ENCODE measurements around the gene LIFR.
A peak's percentile ranks its signal among the peaks of the same experiment; 100 is the strongest.

The LIFR gene

GRCh38 chr5:38433160-38433861 lies 123.1 kb downstream of the LIFR start:
- Histone ChIP-seq H3K27ac (ENCODE audit: low read depth, low read length) (peak overlapping the region; percentile 35), H3K36me3 (ENCODE audit: insufficient read depth, low read length) (no peaks in the 10 kb centered on the region), H3K4me1 (ENCODE audit: insufficient read depth, low read length) (peaks cover 29% of the 10 kb centered on the region), H3K4me3 (ENCODE audit: low read depth in 1 of 2, low read length in 2 of 2) (no peak overlapping the region), H3K9me3 (ENCODE audit: low read length) (no peaks in the 10 kb centered on the region), H3K9ac (ENCODE audit: low read length) (no peak overlapping the region), H3K27me3 (ENCODE audit: control insufficient read depth in 1 of 2, insufficient read depth in 2 of 2, low read length in 2 of 2) (no peaks in the 10 kb centered on the region)

- no peaks in the 10 kb centered on the region for H3K9me3 ChIP-seq (ENCODE audit: low read length)
- H3K4me3 ChIP-seq (ENCODE audit: low read depth in 1 of 2, low read length in 2 of 2) = no peak overlapping the region
- H3K4me1 ChIP-seq (ENCODE audit: insufficient read depth, low read length) = peaks cover 29% of the 10 kb centered on the region
- no peaks in the 10 kb centered on the region for H3K27me3 ChIP-seq (ENCODE audit: control insufficient read depth in 1 of 2, insufficient read depth in 2 of 2, low read length in 2 of 2)
- no peak overlapping the region for H3K27ac ChIP-seq (ENCODE audit: low read depth, low read length)
- H3K36me3 ChIP-seq (ENCODE audit: insufficient read depth, low read length) = no peaks in the 10 kb centered on the region
- no peak overlapping the region for H3K9ac ChIP-seq (ENCODE audit: low read length)
Observed at GRCh38 chr5:38431242-38431853, 125.1 kb downstream of the LIFR start.

- Histone ChIP-seq H3K27ac (ENCODE audit: low read depth, low read length) (no peak overlapping the region), H3K4me1 (ENCODE audit: insufficient read depth, low read length) (no peaks in the 10 kb centered on the region), H3K27me3 (ENCODE audit: control insufficient read depth in 1 of 2, insufficient read depth in 2 of 2, low read length in 2 of 2) (no peaks in the 10 kb centered on the region), H3K36me3 (ENCODE audit: insufficient read depth, low read length) (no peaks in the 10 kb centered on the region), H3K9me3 (ENCODE audit: low read length) (no peaks in the 10 kb centered on the region), H3K4me3 (ENCODE audit: low read depth in 1 of 2, low read length in 2 of 2) (no peak overlapping the region), H3K9ac (ENCODE audit: low read length) (no peak overlapping the region)
Observed at GRCh38 chr5:38426986-38427950, 129.2 kb downstream of the LIFR start.

- no peaks in the 10 kb centered on the region for H3K36me3 ChIP-seq (ENCODE audit: insufficient read depth, low read length)
- H3K27ac ChIP-seq (ENCODE audit: low read depth, low read length) = no peak overlapping the region
- no peaks in the 10 kb centered on the region for H3K27me3 ChIP-seq (ENCODE audit: control insufficient read depth in 1 of 2, insufficient read depth in 2 of 2, low read length in 2 of 2)
- H3K4me3 ChIP-seq (ENCODE audit: low read depth in 1 of 2, low read length in 2 of 2) = no peak overlapping the region
- no peak overlapping the region for H3K9ac ChIP-seq (ENCODE audit: low read length)
- no peaks in the 10 kb centered on the region for H3K4me1 ChIP-seq (ENCODE audit: insufficient read depth, low read length)
- H3K9me3 ChIP-seq (ENCODE audit: low read length) = no peaks in the 10 kb centered on the region
Observed at GRCh38 chr5:38426490-38426889, 130.0 kb downstream of the LIFR start.
